ENCODE results near the gene LMF1.
"Not testable (repeated sequence)": the region's sequence is repeated elsewhere in the genome, so short reads cannot be mapped to it uniquely, and the experiment has no call there.

LMF1 gene

DNA sequence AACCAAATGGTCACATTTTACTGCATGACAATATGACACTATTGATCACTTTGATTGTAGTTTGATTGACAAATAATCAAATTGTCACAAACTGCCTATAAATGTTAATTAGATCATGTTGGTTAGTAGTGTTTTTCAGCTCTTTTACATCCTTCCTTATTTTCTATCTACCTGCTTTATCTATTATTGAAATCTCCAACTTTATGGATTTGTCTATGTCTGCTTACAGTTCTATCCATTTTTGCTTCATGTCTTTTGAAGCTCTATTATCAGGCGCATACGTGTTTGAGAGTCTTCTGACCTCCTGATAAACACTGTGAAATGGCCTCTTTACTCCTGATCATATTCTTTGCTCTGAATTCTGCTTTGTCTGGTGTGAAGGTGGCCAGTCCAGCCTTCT, 87.0 kb downstream of the LMF1 start:
- 97% methylated on average over 2 of the region's 2 CpGs for WGBS
- H3K27ac ChIP-seq (ENCODE audit: low read depth, low read length), result no peak overlapping the region
- H3K9me3 ChIP-seq (ENCODE audit: insufficient read depth, low read depth, low read length), result no peaks in the 10 kb centered on the region; the same call in 1 of the 2 replicates
- H3K9ac ChIP-seq (ENCODE audit: low read depth, low read length), result no peak overlapping the region
- H3K4me1 ChIP-seq (ENCODE audit: insufficient read depth, low read length), result peaks cover 14% of the 10 kb centered on the region
- H3K4me3 ChIP-seq (ENCODE audit: low read length), result no peak overlapping the region
- no peaks in the 10 kb centered on the region for H3K27me3 ChIP-seq (ENCODE audit: insufficient read depth, low read length)
- H3K36me3 ChIP-seq (ENCODE audit: insufficient read depth, low read length), result no peaks in the 10 kb centered on the region

GRCh38 chr16:883340-883739, 87.4 kb downstream of the LMF1 start:
- no peak overlapping the region for H3K4me3 ChIP-seq (ENCODE audit: low read length)
- H3K9ac ChIP-seq (ENCODE audit: low read depth, low read length), result no peak overlapping the region
- peaks cover 14% of the 10 kb centered on the region for H3K4me1 ChIP-seq (ENCODE audit: insufficient read depth, low read length)
- H3K9me3 ChIP-seq (ENCODE audit: insufficient read depth, low read depth, low read length), result no peaks in the 10 kb centered on the region; the same call in 1 of the 2 replicates
- WGBS, result 100% methylated on average over 1 of the region's 3 CpGs
- H3K27me3 ChIP-seq (ENCODE audit: insufficient read depth, low read length), result no peaks in the 10 kb centered on the region
- H3K27ac ChIP-seq (ENCODE audit: low read depth, low read length), result no peak overlapping the region
- H3K36me3 ChIP-seq (ENCODE audit: insufficient read depth, low read length), result no peaks in the 10 kb centered on the region

DNA sequence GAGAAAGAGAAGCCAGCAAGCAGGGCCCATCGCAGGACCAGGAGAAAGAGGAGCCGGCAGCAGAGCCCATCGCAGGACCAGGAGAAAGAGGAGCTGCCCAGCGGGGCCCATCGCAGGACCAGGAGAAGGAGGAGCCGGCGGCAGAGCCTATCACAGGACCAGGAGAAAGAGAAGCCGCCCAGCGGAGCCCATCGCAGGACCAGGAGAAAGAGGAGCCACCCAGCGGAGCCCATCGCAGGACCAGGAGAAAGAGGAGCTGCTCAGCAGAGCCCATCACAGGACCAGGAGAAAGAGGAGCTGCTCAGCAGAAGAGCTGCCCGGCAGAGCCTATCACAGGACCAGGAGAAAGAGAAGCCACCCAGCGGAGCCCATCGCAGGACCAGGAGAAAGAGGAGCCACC, 88.1 kb downstream of the LMF1 start:
- not testable (repeated sequence) for H3K9ac ChIP-seq (ENCODE audit: low read depth, low read length); H3K36me3 ChIP-seq (ENCODE audit: insufficient read depth, low read length); H3K27ac ChIP-seq (ENCODE audit: low read depth, low read length); H3K4me3 ChIP-seq (ENCODE audit: low read length); H3K27me3 ChIP-seq (ENCODE audit: insufficient read depth, low read length); H3K9me3 ChIP-seq (ENCODE audit: insufficient read depth, low read depth, low read length)
- WGBS, result 92% methylated on average over 15 of the region's 15 CpGs
- H3K4me1 ChIP-seq (ENCODE audit: insufficient read depth, low read length), result peaks cover 14% of the 10 kb centered on the region

DNA sequence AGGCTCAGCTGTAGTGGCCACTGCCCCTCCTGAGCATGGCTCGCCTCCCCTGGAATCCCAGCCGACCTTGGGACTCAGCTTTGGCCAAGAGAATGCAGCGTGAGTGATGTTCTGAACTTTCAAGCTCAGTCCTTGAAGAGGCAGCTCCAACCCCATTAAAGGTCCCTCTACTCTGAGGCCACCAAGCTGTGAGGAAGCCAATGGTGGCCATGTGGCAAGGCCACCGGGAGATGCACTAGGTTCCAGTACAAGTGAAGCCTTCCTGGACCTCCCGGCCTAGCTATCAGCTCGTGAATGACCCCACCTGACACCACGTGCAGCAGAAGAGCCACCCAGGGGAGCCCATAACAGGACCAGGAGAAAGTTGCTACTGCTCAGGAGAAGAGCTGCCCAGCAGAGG, 88.5 kb downstream of the LMF1 start:
- WGBS, result 90% methylated on average over 7 of the region's 7 CpGs
- Histone ChIP-seq H3K4me3 (ENCODE audit: low read length) (no peak overlapping the region), H3K27me3 (ENCODE audit: insufficient read depth, low read length) (no peaks in the 10 kb centered on the region), H3K27ac (ENCODE audit: low read depth, low read length) (no peak overlapping the region), H3K4me1 (ENCODE audit: insufficient read depth, low read length) (peaks cover 12% of the 10 kb centered on the region), H3K36me3 (ENCODE audit: insufficient read depth, low read length) (no peaks in the 10 kb centered on the region), H3K9me3 (ENCODE audit: insufficient read depth, low read depth, low read length) (no peaks in the 10 kb centered on the region; the same call in 1 of the 2 replicates), H3K9ac (ENCODE audit: low read depth, low read length) (no peak overlapping the region)

DNA sequence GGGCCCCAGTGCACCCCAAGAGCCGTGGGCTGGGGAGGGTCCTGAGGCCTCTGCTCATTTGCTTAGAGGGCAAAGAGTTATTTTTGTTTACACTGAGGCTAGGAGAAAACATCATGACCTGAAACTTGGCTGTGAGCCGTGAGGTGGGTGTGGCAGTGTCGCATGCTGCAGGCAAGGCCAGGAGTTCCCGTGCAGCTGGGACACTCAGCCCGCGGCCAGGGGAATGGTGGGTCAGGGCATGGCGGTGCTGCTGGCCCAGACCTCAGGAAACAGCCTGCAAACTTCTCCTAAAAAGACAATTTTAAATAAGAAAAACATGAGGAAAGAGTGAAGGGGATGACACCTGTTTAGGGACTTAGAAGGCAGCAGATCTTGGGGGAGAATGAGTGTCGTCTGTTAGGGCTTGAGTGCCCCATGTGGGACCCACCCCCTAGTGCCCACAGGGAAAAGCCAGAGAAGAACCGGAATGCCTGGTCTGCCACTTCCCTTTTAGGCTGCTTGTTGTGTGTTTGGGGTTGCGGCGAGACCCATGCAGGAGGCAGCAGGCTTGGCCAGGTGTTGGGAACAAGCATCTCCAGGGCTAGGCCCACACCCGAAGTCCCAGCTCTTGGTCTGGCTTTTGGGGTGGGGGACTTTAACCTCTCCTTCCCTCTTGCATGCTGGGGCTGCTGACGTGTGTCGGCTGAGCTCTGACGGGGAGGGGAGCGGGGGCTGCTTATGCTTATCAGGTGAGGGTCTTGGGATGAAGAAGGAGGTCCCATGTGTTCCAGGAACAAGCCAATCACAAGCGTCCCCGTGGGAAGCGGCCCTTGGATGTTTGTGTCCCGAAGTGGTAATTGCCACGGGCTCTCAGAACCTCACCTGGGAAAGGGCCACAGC, 89.3 kb downstream of the LMF1 start:
- Histone ChIP-seq H3K36me3 (ENCODE audit: insufficient read depth, low read length) (no peaks in the 10 kb centered on the region), H3K4me1 (ENCODE audit: insufficient read depth, low read length) (peaks cover 8% of the 10 kb centered on the region), H3K9me3 (ENCODE audit: insufficient read depth, low read depth, low read length) (no peaks in the 10 kb centered on the region; the same call in 1 of the 2 replicates), H3K27me3 (ENCODE audit: insufficient read depth, low read length) (no peaks in the 10 kb centered on the region), H3K4me3 (ENCODE audit: low read length) (no peak overlapping the region), H3K9ac (ENCODE audit: low read depth, low read length) (no peak overlapping the region), H3K27ac (ENCODE audit: low read depth, low read length) (no peak overlapping the region)
- 92% methylated on average over 21 of the region's 21 CpGs for WGBS

DNA sequence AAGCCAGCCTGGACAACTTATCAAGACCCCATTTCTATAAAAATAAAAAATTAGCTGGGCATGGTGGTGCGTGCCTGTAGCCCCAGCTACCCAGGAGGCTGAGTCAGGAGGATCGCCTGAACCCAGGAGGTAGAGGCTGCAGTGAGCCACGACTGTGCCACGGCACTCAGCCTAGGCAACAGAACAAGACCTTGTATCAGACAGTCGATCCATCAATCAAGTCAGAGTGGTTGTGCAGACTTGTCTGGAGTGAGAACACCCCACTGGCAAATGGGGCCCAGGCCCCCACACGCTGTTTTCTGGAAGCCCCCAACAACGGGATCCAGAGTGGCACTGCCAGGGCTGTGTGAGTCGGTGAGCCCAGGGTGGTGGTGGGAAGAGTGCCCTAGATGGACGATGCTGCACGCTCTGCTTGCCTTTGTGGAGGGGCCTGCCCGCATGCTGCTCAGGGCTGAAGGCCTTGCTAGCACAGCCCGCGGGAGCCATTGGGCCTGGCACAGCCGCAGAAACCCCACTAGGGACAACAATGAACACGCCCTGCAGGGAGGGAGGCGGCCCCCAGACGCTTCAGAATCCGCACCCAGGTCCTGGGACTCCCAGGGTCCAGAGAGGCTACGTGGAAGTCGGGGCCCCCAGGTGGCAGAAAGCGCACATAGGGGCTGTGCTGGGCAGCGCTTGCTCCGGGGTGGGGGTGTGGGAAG, 90.2 kb downstream of the LMF1 start:
- peaks cover 2% of the 10 kb centered on the region for H3K4me1 ChIP-seq (ENCODE audit: insufficient read depth, low read length)
- H3K9me3 ChIP-seq (ENCODE audit: insufficient read depth, low read depth, low read length), result no peaks in the 10 kb centered on the region; the same call in 1 of the 2 replicates
- H3K4me3 ChIP-seq (ENCODE audit: low read length), result no peak overlapping the region
- no peaks in the 10 kb centered on the region for H3K27me3 ChIP-seq (ENCODE audit: insufficient read depth, low read length)
- no peak overlapping the region for H3K27ac ChIP-seq (ENCODE audit: low read depth, low read length)
- no peaks in the 10 kb centered on the region for H3K36me3 ChIP-seq (ENCODE audit: insufficient read depth, low read length)
- 94% methylated on average over 23 of the region's 23 CpGs for WGBS
- no peak overlapping the region for H3K9ac ChIP-seq (ENCODE audit: low read depth, low read length)

- Histone ChIP-seq H3K4me1 (ENCODE audit: insufficient read depth, low read length) (no peaks in the 10 kb centered on the region), H3K9ac (ENCODE audit: low read depth, low read length) (no peak overlapping the region), H3K27ac (ENCODE audit: low read depth, low read length) (no peak overlapping the region), H3K9me3 (ENCODE audit: insufficient read depth, low read depth, low read length) (no peaks in the 10 kb centered on the region; the same call in 1 of the 2 replicates), H3K36me3 (ENCODE audit: insufficient read depth, low read length) (no peaks in the 10 kb centered on the region), H3K27me3 (ENCODE audit: insufficient read depth, low read length) (no peaks in the 10 kb centered on the region), H3K4me3 (ENCODE audit: low read length) (no peak overlapping the region)
- WGBS, result 96% methylated on average over 16 of the region's 16 CpGs
Measured at GRCh38 chr16:879986-880385, 90.8 kb downstream of the LMF1 start.

GRCh38 chr16:879461-879861, 91.3 kb downstream of the LMF1 start:
- Histone ChIP-seq H3K9ac (ENCODE audit: low read depth, low read length) (no peak overlapping the region), H3K4me3 (ENCODE audit: low read length) (no peak overlapping the region), H3K27me3 (ENCODE audit: insufficient read depth, low read length) (no peaks in the 10 kb centered on the region), H3K36me3 (ENCODE audit: insufficient read depth, low read length) (no peaks in the 10 kb centered on the region), H3K9me3 (ENCODE audit: insufficient read depth, low read depth, low read length) (no peaks in the 10 kb centered on the region; the same call in 1 of the 2 replicates), H3K4me1 (ENCODE audit: insufficient read depth, low read length) (no peaks in the 10 kb centered on the region), H3K27ac (ENCODE audit: low read depth, low read length) (no peak overlapping the region)
- 94% methylated on average over 27 of the region's 27 CpGs for WGBS

DNA sequence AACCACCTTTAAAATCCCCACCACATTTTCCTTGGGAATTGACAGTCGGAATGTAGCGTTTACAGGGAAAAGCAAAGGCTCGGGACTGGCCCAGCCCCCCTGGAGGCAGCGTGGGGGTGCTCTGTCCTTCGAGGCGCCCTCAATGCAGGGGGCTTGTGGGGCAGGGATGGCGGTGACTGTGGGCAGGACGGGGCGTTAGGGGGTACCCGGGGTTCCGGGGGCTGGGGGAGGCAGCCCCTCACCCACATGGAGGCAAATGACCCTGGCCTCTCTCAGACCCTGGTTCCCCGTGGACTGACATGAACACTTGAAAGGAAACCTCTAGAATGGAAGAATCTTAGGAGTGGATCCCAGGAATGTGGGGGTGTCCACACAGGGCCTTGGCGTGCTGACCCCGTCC, 91.9 kb downstream of the LMF1 start:
- Histone ChIP-seq H3K4me1 (ENCODE audit: insufficient read depth, low read length) (no peaks in the 10 kb centered on the region), H3K9ac (ENCODE audit: low read depth, low read length) (no peak overlapping the region), H3K27ac (ENCODE audit: low read depth, low read length) (no peak overlapping the region), H3K36me3 (ENCODE audit: insufficient read depth, low read length) (no peaks in the 10 kb centered on the region), H3K27me3 (ENCODE audit: insufficient read depth, low read length) (no peaks in the 10 kb centered on the region), H3K9me3 (ENCODE audit: insufficient read depth, low read depth, low read length) (no peaks in the 10 kb centered on the region), H3K4me3 (ENCODE audit: low read length) (no peak overlapping the region)
- WGBS, result 95% methylated on average over 14 of the region's 14 CpGs

DNA sequence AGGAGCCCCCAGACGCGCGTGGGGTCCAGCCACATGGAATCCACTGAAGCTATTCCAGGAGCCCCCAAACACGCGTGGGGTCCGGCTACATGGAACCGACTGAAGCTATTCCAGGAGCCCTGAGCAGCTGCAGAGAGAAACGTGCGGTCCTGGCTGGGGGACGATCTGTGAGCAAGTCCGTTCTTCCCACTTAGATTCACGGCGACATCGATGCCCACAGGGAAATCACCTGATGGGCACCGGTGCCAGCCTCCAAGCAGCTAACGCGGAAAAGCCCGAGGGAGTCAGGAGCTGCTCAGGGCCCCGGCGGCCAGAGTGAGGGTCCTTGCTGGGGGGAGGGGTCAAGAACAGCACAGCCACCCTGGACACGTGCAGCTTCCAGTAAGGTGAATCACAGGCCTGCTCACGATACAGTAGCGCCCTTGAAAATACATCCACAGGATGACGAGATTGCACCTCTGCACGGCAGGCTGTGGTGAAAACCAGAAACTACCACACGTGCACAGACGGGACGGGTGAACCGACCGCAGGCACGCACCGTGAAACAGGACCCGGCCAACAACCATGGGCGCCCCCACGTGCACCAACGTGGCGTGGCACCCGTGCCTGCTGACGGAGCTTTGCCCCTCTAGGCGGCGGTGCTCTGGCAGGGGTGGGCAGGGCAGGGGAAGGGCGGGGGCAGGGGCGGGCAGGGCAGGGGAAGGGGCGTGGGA, 92.6 kb downstream of the LMF1 start:
- H3K9me3 ChIP-seq (ENCODE audit: insufficient read depth, low read depth, low read length), result no peaks in the 10 kb centered on the region
- no peaks in the 10 kb centered on the region for H3K27me3 ChIP-seq (ENCODE audit: insufficient read depth, low read length)

More for the DNA sequence above, 92.6 kb downstream of the LMF1 start:
- Histone ChIP-seq H3K27ac (ENCODE audit: low read depth, low read length) (no peak overlapping the region), H3K4me1 (ENCODE audit: insufficient read depth, low read length) (no peaks in the 10 kb centered on the region), H3K36me3 (ENCODE audit: insufficient read depth, low read length) (no peaks in the 10 kb centered on the region), H3K9ac (ENCODE audit: low read depth, low read length) (no peak overlapping the region), H3K4me3 (ENCODE audit: low read length) (no peak overlapping the region)
- 87% methylated on average over 44 of the region's 44 CpGs for WGBS

Data from HUES64 (cell line).